Hematopoietic multipotent progenitor cell treated with erythropoietin and hydrocortisone succinate and interleukin-3 and kit ligand, for 4 days (in vitro differentiated cells): ENCODE measurements around the gene LYST.
"Not testable (repeated sequence)": the region's sequence is repeated elsewhere in the genome, so short reads cannot be mapped to it uniquely, and the experiment has no call there.

Source experiments
- DNase-seq: peaks from one replicate; pipeline ENCODE4 v3.0.0-alpha.2; 2015

LYST gene

GRCh38 chr1:235855811-235856429, 10.8 kb downstream of the LYST start:
- DNase-seq, result peak; percentile 41

DNA sequence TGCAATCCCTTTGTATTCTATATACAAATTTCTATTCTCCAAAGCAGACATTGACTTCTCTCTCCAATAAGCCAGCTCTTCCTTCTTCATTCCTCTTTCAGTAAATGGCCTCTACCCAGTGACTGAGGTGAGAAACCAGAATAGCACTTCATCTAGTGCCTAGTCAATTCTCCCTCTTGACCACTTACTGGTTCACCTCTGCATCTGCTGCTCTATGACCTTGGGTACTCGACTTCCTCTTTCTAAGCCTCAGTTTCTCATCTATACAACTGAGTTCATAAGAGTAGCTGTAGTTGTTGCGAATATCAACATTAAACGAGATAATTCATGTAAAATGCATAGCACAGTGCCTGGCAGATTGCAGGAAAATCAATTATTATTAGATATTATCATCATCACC, 12.4 kb downstream of the LYST start:
- DNase-seq, result no peak

DNA sequence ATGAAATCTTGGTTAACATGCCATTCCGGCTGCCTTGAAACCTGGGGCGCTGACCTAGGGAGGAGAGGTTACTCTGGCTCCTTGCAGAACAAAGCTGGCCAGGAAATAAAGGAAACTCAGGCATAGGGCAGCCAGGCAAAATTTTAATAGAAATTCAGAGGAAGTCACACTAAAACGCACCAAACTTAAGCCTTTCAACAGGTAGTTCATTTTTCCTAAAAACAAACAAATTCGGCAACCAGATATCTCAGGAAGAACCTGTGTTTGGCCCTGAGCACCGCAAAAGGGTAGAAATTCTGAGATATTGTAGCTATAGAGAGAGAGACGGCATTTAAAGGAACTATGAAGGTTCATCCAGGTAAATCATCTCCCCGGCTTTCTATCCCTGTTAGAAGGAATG, 13.1 kb downstream of the LYST start:
- DNase-seq, result no peak

GRCh38 chr1:235852887-235853286, 13.8 kb downstream of the LYST start:
- peak; percentile 28 for DNase-seq

GRCh38 chr1:235851939-235852338, 14.8 kb downstream of the LYST start:
- peak; percentile 31 for DNase-seq

DNA sequence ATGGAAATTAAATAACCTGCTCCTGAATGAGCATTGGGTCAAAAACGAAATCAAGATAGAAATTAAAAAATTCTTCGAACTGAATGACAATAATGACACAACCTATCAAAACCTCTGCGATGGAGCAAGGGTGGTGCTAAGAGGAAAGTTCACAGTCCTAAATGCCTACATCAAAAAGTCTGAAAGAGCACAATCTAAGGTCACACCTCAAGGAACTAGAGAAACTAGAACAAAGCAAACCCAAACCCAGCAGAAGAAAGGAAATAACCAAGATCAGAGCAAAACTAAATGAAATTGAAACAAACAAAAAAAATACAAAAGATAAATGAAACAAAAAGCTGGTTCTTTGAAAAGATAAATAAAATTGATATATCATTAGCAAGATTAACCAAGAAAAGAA, 18.5 kb downstream of the LYST start:
- not testable (repeated sequence) for DNase-seq

DNA sequence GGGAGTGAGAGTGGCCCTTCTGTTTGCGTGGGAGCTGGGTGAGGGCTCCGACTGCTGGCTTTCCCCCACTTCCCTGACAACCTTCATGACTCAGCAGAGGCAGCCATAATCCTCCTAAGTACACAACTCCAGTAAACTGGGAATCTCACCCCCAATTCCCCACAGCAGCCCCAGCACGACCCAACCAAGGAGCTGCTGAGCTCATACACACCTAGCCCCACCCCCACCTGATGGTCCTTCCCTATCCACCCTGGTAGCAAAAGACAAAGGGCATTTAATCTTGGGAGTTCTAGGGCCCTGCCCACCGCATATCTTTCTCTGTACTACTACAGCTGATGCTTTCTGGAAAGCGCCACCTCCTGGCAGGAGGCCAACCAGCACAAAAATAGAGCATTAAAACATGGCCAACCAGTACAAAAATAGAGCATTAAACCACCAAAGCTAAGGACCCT, 21.0 kb downstream of the LYST start:
- DNase-seq, result peak; percentile 25

- no peak for DNase-seq
These were observed 21.9 kb downstream of the LYST start for GRCh38 chr1:235844776-235845175.

GRCh38 chr1:235843461-235843961, 23.2 kb downstream of the LYST start:
- peak; percentile 60 for DNase-seq

- no peak for DNase-seq
These were observed 24.7 kb downstream of the LYST start for GRCh38 chr1:235841938-235842545.

- DNase-seq, result no peak
These were observed 28.7 kb downstream of the LYST start for GRCh38 chr1:235838021-235838420.

DNA sequence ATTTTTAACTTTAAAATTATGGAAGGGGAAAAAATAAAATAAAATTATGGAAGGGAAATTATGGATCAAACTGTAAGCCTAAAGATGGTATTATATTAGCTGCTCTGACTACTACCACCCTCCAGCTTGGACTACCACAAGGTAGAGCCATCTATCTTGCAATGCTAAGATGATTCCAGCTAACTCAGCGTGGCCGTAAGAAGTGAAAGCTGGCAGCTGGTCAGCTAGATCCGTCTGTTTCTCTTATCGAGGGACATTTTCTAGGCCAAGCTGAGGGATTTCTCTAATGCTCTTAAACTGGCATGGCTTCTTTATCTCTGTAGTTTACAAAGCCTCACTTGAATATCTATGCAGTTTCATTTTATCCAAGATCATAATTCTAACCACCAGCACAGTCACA, 31.5 kb downstream of the LYST start:
- DNase-seq, result no peak

GRCh38 chr1:235834620-235835019, 32.1 kb downstream of the LYST start:
- DNase-seq, result no peak

DNA sequence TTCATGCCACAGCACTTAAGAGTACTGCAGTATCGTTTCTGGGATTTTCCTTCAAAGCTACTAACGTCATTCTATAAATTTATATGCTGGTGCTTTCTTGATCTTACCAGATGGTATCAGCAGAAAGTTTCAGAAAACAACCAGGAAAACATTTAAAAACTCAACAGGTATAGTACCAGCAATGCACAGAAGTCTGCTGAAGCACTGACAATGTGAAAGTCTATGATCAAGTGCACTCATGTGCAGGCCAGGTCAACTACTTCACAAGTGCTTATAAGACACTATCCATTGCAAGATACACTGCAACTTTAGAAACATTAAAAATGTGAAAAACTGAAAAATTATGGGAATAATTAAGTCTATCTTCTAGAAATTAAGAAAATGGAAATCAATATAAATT, 34.7 kb downstream of the LYST start:
- no peak for DNase-seq

- DNase-seq, result peak; percentile 32
These were observed 35.6 kb downstream of the LYST start for GRCh38 chr1:235831148-235831547.

DNA sequence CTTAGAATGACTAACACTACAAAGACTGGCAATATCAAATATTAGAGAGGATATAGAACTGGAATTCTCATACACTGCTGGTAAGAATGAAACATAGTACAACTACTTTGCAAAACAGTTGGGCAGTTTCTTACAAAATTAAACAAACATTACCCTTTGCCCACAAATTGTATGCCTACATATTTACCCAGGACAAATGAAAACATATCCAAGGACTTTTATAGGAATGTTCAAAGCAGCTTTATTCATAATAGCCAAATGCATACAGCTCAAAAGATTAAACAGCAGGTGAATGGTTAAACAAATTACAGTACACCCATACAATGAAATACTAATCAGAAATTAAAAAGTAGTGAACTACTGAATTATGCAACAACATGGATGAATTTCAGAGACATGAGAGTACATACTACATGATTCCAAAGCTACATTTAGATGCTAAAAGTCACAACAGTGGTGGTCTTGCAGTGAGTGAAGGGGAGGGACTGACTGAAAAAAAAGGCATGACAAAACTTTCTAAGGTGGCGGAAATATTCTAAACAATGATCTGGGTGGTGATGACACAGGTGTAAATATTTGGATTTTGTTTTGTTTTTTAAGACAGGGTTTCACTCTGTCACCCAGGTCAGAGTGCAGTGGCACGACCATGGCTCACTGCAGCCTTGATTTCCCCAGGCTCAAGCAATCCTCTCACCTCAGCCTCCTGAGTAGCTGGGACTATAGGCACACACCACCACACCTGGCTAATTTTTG, 40.4 kb downstream of the LYST start:
- DNase-seq, result no peak

- DNase-seq, result no peak
These were observed 41.5 kb downstream of the LYST start for GRCh38 chr1:235825229-235825628.

GRCh38 chr1:235823684-235824083, 43.0 kb downstream of the LYST start:
- no peak for DNase-seq

DNA sequence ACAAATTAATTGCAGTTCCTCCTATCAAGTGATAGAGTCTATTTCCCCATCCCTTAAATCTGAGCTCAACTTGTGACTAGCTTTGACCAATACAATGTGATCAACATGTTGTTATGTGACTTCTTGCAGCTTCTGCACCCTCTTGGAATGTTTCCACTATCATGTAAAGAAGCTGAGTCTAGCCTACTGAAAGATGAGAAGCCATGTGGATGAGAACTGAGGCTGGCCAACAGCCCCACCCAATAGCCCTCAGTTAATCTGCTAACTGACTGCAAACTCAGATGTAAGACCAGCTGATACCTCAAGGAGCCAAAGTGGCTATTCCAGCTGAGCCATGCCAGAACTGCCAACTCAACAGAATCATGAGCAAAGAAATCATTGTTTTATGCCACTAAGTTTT, 44.0 kb downstream of the LYST start:
- DNase-seq, result no peak

- DNase-seq, result no peak
These were observed 45.2 kb downstream of the LYST start for GRCh38 chr1:235821361-235821981.

- peak; percentile 48 for DNase-seq
These were observed 46.6 kb downstream of the LYST start for GRCh38 chr1:235820061-235820460.

- DNase-seq, result no peak
These were observed 48.0 kb downstream of the LYST start for GRCh38 chr1:235818632-235819136.

DNA sequence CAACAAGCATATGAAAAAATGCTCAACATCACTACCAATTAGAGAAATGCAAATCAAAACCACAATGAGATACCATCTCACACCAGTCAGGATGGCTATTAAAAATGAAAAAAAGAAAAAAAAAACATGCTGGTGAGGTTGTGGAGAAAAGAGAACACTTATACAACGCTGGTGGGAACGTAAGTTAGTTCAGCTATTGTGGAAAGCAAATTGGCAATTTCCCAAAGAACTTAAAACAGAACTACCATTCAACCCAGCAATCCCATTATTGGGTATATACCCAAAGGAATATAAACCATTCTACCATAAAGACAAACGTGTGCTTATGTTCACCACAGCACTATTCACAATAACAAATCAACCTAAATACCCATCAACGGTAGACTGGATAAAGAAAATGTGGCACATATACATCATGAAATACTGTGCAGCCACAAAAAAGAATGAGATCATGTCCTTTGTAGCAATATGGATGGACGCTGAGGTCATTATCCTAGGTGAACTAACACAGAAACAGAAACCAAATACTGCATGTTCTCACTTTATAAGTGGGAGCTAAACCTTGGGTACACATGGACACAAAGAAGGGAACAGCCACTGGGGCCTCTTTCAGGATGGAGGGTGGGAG, 49.5 kb downstream of the LYST start:
- DNase-seq, result no peak
